IMR-90 (cell line): ENCODE measurements around the gene HOXB9. TPM values are rescaled to one million over a fixed set of nuclear protein-coding genes. Genes with fewer than 3 reads are reported as not detected.

ENCODE experiments used
- ATAC-seq: fragments of 200-7000 bp; cut with Tn5 transposase; 2 replicates; pipeline ENCODE4 v1.9.1; 2020; ENCODE audit warnings: low read depth, mild to moderate bottlenecking, moderate library complexity
- BruUV-seq: library from RNA; stranded (reverse); fragments of 400-500 nt; replicated peaks from 2 replicates; lab custom pipeline; 2021; lab: Mats Ljungman, UMichigan
- CTCF ChIA-PET: fragments of 300-600 bp; formaldehyde crosslinking; extraction: SDS; loops from one replicate; lab custom pipeline; 2021; ENCODE audit warnings: antibody characterized with exemption; lab: Yijun Ruan, JAX
- POLR2A ChIA-PET: fragments of 300-600 bp; sonication (Branson Sonifier 250); formaldehyde crosslinking; loops from one replicate; lab custom pipeline; 2022; ENCODE audit warnings: antibody characterized with exemption; ENCODE audit not compliant: unreplicated experiment; lab: Charles Lee
- DNase-seq: peaks from one replicate; pipeline ENCODE4 v3.0.0; 2013
- H2AFZ ChIP-seq: replicated peaks from 2 replicates; pipeline ENCODE3; 2013; ENCODE audit warnings: low read length, mild to moderate bottlenecking; ENCODE audit not compliant: poor library complexity
- H2AK5ac ChIP-seq: 2 replicates; pipeline ENCODE4 v1.6.1; 2013; ENCODE audit warnings: low read depth, low read length, inconsistent platforms
- H2AK9ac ChIP-seq: replicated peaks from 2 replicates; pipeline ENCODE3; 2013; ENCODE audit warnings: mild to moderate bottlenecking, low read depth, low read length, moderate library complexity; ENCODE audit not compliant: poor library complexity
- H2BK120ac ChIP-seq: 2 replicates; pipeline ENCODE4 v1.6.1; 2013; ENCODE audit warnings: low read depth, low read length, inconsistent platforms
- H2BK15ac ChIP-seq: 3 replicates; pipeline ENCODE4 v1.6.1; 2013; ENCODE audit warnings: low read depth, low read length, inconsistent platforms
- H2BK20ac ChIP-seq: 2 replicates; pipeline ENCODE4 v1.6.1; 2013; ENCODE audit warnings: low read depth, mild to moderate bottlenecking, inconsistent platforms, low read length, moderate library complexity
- H2BK5ac ChIP-seq: 2 replicates; pipeline ENCODE4 v1.6.1; 2013; ENCODE audit warnings: mild to moderate bottlenecking, low read depth, low read length, inconsistent platforms; ENCODE audit not compliant: poor library complexity, severe bottlenecking
- H3K14ac ChIP-seq: replicated peaks from 2 replicates; pipeline ENCODE4 v1.6.1; 2013; ENCODE audit warnings: low read depth, low read length, inconsistent platforms
- H3K18ac ChIP-seq: 2 replicates; pipeline ENCODE4 v1.6.1; 2013; ENCODE audit warnings: low read depth, low read length, control low read depth
- H3K23ac ChIP-seq: 2 replicates; pipeline ENCODE4 v1.6.1; 2013; ENCODE audit warnings: low read depth, low read length, inconsistent platforms
- H3K27ac ChIP-seq: 2 replicates; pipeline ENCODE4 v1.5.1; 2013; ENCODE audit warnings: mild to moderate bottlenecking, control low read depth, low read length; ENCODE audit not compliant: insufficient read depth
- H3K27me3 ChIP-seq: 2 replicates; pipeline ENCODE4 v1.6.1; 2013; ENCODE audit warnings: low read length; ENCODE audit not compliant: control insufficient read depth, insufficient read depth
- H3K36me3 ChIP-seq: 2 replicates; pipeline ENCODE4 v1.6.1; 2013; ENCODE audit warnings: low read length, mixed read lengths; ENCODE audit not compliant: control insufficient read depth, insufficient read depth
- H3K4ac ChIP-seq: 2 replicates; pipeline ENCODE4 v1.6.1; 2013; ENCODE audit warnings: low read depth, low read length, inconsistent platforms
- H3K4me1 ChIP-seq: 2 replicates; pipeline ENCODE4 v1.6.1; 2013; ENCODE audit warnings: low read length, mixed read lengths; ENCODE audit not compliant: control insufficient read depth, insufficient read depth
- H3K4me2 ChIP-seq: 2 replicates; pipeline ENCODE4 v1.6.1; 2013; ENCODE audit warnings: low read depth, mild to moderate bottlenecking, control low read depth, low read length, moderate library complexity
- H3K4me3 ChIP-seq: 2 replicates; pipeline ENCODE4 v1.5.1; 2013; ENCODE audit warnings: low read depth, mild to moderate bottlenecking, control low read depth, low read length, moderate library complexity; ENCODE audit not compliant: insufficient read depth
- H3K56ac ChIP-seq: 2 replicates; pipeline ENCODE4 v1.6.1; 2013; ENCODE audit warnings: low read length, inconsistent platforms; ENCODE audit not compliant: insufficient read depth; ENCODE audit errors: extremely low read depth
- H3K79me1 ChIP-seq, 2 experiments: 2 replicates each; pipeline ENCODE4 v1.6.1; 2013; ENCODE audit warnings: low read length in 2 of 2, inconsistent platforms in 1 of 2, low read depth in 1 of 2
- H3K9ac ChIP-seq: 2 replicates; pipeline ENCODE4 v1.6.1; 2013; ENCODE audit warnings: low read depth, low read length, control low read depth
- H3K9me1 ChIP-seq: 2 replicates; pipeline ENCODE4 v1.6.1; 2013; ENCODE audit warnings: low read length, inconsistent platforms; ENCODE audit not compliant: insufficient read depth
- H3K9me3 ChIP-seq: 2 replicates; pipeline ENCODE4 v1.6.1; 2013; ENCODE audit warnings: low read length; ENCODE audit not compliant: control insufficient read depth, insufficient read depth
- H4K20me1 ChIP-seq: 2 replicates; pipeline ENCODE4 v1.6.1; 2013; ENCODE audit warnings: low read length, inconsistent platforms; ENCODE audit not compliant: insufficient read depth
- H4K5ac ChIP-seq: 2 replicates; pipeline ENCODE4 v1.6.1; 2013; ENCODE audit warnings: mild to moderate bottlenecking, low read depth, low read length, control low read depth
- H4K8ac ChIP-seq, 2 experiments: 2 replicates each; pipeline ENCODE4 v1.6.1; 2013; ENCODE audit warnings: low read depth in 2 of 2, low read length in 2 of 2, control low read depth in 1 of 2, inconsistent platforms in 1 of 2
- H4K91ac ChIP-seq: 2 replicates; pipeline ENCODE4 v1.6.1; 2013; ENCODE audit warnings: low read depth, low read length, inconsistent platforms; ENCODE audit not compliant: insufficient read depth
- BHLHE40 ChIP-seq: fragments of 150-350 bp; IDR thresholded peaks from 2 replicates; pipeline ENCODE4 v1.6.1; 2016; ENCODE audit warnings: mild to moderate bottlenecking, low read depth, low read length
- CEBPB ChIP-seq: IDR thresholded peaks from 2 replicates; pipeline ENCODE4 v1.6.1; 2012; ENCODE audit warnings: low read depth, low read length, improper control_type of control experiment
- CHD1 ChIP-seq: IDR thresholded peaks from 2 replicates; pipeline ENCODE4 v1.6.1; 2012; ENCODE audit warnings: low read depth, low read length, improper control_type of control experiment
- FOS ChIP-seq: fragments of 150-350 bp; IDR thresholded peaks from 2 replicates; pipeline ENCODE4 v1.6.1; 2016; ENCODE audit warnings: low read depth, low read length
- MAFK ChIP-seq: IDR thresholded peaks from 2 replicates; pipeline ENCODE4 v1.6.1; 2012; ENCODE audit warnings: low read depth, low read length, improper control_type of control experiment
- MAZ ChIP-seq: IDR thresholded peaks from 2 replicates; pipeline ENCODE4 v1.6.1; 2012; ENCODE audit warnings: low read depth, mild to moderate bottlenecking, low read length, improper control_type of control experiment, moderate library complexity, borderline replicate concordance
- MXI1 ChIP-seq: IDR thresholded peaks from 2 replicates; pipeline ENCODE4 v1.6.1; 2012; ENCODE audit warnings: low read depth, mild to moderate bottlenecking, low read length, moderate library complexity, borderline replicate concordance
- NFE2L2 ChIP-seq: fragments of 150-350 bp; IDR thresholded peaks from 2 replicates; pipeline ENCODE4 v1.6.1; 2016; ENCODE audit warnings: low read depth, mild to moderate bottlenecking, low read length
- POLR2A ChIP-seq: IDR thresholded peaks from 2 replicates; pipeline ENCODE4 v1.6.1; 2012; ENCODE audit warnings: mild to moderate bottlenecking, low read depth, low read length
- RAD21 ChIP-seq: IDR thresholded peaks from 2 replicates; pipeline ENCODE4 v1.6.1; 2012; ENCODE audit warnings: low read length, improper control_type of control experiment
- RCOR1 ChIP-seq: IDR thresholded peaks from 2 replicates; pipeline ENCODE4 v1.6.1; 2012; ENCODE audit warnings: mild to moderate bottlenecking, low read length, improper control_type of control experiment; ENCODE audit not compliant: insufficient replicate concordance
- RFX5 ChIP-seq: IDR thresholded peaks from 2 replicates; pipeline ENCODE4 v1.8.0; 2012; ENCODE audit warnings: low read depth, mild to moderate bottlenecking, low read length, moderate library complexity
- SMC3 ChIP-seq: fragments of 150-350 bp; IDR thresholded peaks from 2 replicates; pipeline ENCODE4 v1.6.1; 2016; ENCODE audit warnings: low read depth, mild to moderate bottlenecking, antibody characterized with exemption, low read length, moderate library complexity
- WGBS, 2 experiments: methylation state at CpG; one replicate each; pipeline versions ENCODE4 v1.1.5 to v1.1.7; 2013; ENCODE audit warnings: missing lambda C conversion rate in 2 of 2; ENCODE audit not compliant: insufficient read length in 1 of 2; ENCODE audit errors: extremely low coverage in 2 of 2; 5-methylcytosine and 5-hydroxymethylcytosine counted together
- dilution Hi-C: fragments of 300-500 bp; cut with HindIII; formaldehyde crosslinking; loops from one replicate; pipeline ENCODE4 v1.14.3; 2018; ENCODE audit warnings: low sequenced_read_pairs; ENCODE audit not compliant: unreplicated experiment
- in situ Hi-C: fragments of 300-500 bp; cut with MboI; formaldehyde crosslinking; loops from 3 replicates; pipeline ENCODE4 v1.14.3; 2019; ENCODE audit warnings: low sequenced_read_pairs, inconsistent platforms, mixed read lengths
- intact Hi-C: fragments of 100-400 bp; cut with micrococcal nuclease; formaldehyde crosslinking; loops from 2 replicates; pipeline ENCODE4 v1.10.0; 2022
- polyA plus RNA-seq, 3 experiments: library from polyadenylated mRNA; depleted of rRNA; stranded (reverse); fragments of >200 nt; gene quantifications; 2 replicates each; pipeline ENCODE4 v1.2.3, GENCODE V29; 2012; ENCODE audit warnings: low replicate concordance in 1 of 3
- total RNA-seq: library from RNA; depleted of rRNA; stranded (reverse); fragments of >200 nt; gene quantifications from 2 replicates; pipeline ENCODE4 v1.2.3, GENCODE V29; 2012
- TF ChIP-seq, protein P1 (sequence below): fragments of 150-350 bp; IDR thresholded peaks from 2 replicates; pipeline ENCODE4 v1.6.1; 2017; ENCODE audit warnings: mild to moderate bottlenecking, antibody characterized with exemption, low read length, low read depth
- TF ChIP-seq, protein P2 (sequence below): fragments of 150-350 bp; IDR thresholded peaks from 2 replicates; pipeline ENCODE4 v1.6.1; 2016; ENCODE audit warnings: low read depth, mild to moderate bottlenecking, low read length, moderate library complexity, borderline replicate concordance
- TF ChIP-seq, protein P3 (sequence below): conservative IDR thresholded peaks from 2 replicates; pipeline ENCODE4 v1.5.1; 2012; ENCODE audit warnings: mild to moderate bottlenecking, low read depth, low read length, improper control_type of control experiment

HOXB9 gene
- total and polyA plus RNA-seq, 2 of the 4 experiments (the other 2 are of a cell fraction), result 0.05 TPM; not detected in 1

DNA sequence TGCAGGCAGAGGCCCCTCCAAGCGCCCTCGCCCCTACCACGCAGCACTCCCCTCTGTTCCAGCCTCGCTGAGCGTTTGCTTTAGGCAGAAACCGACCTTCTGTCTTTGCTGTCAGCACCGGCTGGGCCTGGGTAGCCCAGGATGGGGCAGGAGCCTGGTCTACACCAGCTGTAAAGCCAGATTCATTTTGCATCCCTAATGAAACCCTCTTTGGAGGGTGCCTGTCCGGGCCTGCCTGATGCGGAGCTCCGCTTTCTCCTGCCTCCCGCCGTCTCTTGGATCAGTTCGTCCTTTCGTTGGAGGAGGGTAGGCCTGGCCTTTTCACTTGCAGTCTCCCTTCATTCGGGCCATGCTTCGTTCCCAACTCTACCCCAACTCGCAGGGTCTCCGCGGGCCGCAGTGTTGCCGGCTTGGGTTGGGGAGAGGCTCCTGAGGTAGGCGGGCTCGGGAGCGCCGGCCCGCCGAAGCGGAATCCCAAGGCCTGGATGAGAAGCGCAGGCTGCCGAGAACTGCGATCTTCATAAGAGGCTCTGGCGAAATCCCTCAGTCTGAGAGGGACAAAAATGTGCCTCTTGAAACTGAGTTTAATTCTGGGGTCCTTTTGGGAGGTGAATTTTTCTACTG, 6.2 kb downstream of the HOXB9 start:
- WGBS, 2 experiments, result 50% methylated on average over 10 of the region's 32 CpGs; no CpG with 5 or more reads in 1 of the 2 experiments
- H3K9me1 ChIP-seq, result no peaks in the 10 kb centered on the region; the same call in 1 of the 2 replicates
- no peak overlapping the region for H2BK15ac ChIP-seq
- CTCF ChIA-PET, result no interaction called here
- no peak overlapping the region for H4K8ac ChIP-seq
- dilution Hi-C loops (no loop called here), in situ Hi-C loops (loop anchor here (10.0 kb wide), 1 partner anchor 455 kb away; no protein-coding TSS in a partner anchor), intact Hi-C loops (loop anchor here (2.0 kb wide), 3 partner anchors 357 to 485 kb away; no protein-coding TSS in a partner anchor)
- H2AK9ac ChIP-seq, result no peak overlapping the region
- no peak overlapping the region for H3K4me3 ChIP-seq
- no peak overlapping the region for H3K27ac ChIP-seq
- no peak overlapping the region for H3K9ac ChIP-seq
- H3K79me1 ChIP-seq, result no peaks in the 10 kb centered on the region
- DNase-seq, result no peak
- H3K4ac ChIP-seq, result no peak overlapping the region
- no peak overlapping the region for H3K4me2 ChIP-seq
- no peak overlapping the region for H3K23ac ChIP-seq
- peaks cover 9% of the 10 kb centered on the region; the same call in 1 of the 2 replicates for H4K20me1 ChIP-seq
- peaks cover 95% of the 10 kb centered on the region for H3K27me3 ChIP-seq
- no peak overlapping the region for H2BK120ac ChIP-seq
- no TSS peak for BruUV-seq
- H3K18ac ChIP-seq, result no peak overlapping the region
- H3K9me3 ChIP-seq, result peaks cover 11% of the 10 kb centered on the region
- H3K4me1 ChIP-seq, result no peaks in the 10 kb centered on the region; the same call in 1 of the 2 replicates
- no peak overlapping the region for H4K5ac ChIP-seq
- no peak overlapping the region for H2BK20ac ChIP-seq
- H2AK5ac ChIP-seq, result no peak overlapping the region
- TF ChIP-seq MXI1, result no peak
- TF ChIP-seq, protein P1, sequence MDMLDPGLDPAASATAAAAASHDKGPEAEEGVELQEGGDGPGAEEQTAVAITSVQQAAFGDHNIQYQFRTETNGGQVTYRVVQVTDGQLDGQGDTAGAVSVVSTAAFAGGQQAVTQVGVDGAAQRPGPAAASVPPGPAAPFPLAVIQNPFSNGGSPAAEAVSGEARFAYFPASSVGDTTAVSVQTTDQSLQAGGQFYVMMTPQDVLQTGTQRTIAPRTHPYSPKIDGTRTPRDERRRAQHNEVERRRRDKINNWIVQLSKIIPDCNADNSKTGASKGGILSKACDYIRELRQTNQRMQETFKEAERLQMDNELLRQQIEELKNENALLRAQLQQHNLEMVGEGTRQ, result no peak
- no peak for TF ChIP-seq POLR2A
- TF ChIP-seq CHD1, result no peak
- TF ChIP-seq NFE2L2, result no peak
- TF ChIP-seq, protein P2, sequence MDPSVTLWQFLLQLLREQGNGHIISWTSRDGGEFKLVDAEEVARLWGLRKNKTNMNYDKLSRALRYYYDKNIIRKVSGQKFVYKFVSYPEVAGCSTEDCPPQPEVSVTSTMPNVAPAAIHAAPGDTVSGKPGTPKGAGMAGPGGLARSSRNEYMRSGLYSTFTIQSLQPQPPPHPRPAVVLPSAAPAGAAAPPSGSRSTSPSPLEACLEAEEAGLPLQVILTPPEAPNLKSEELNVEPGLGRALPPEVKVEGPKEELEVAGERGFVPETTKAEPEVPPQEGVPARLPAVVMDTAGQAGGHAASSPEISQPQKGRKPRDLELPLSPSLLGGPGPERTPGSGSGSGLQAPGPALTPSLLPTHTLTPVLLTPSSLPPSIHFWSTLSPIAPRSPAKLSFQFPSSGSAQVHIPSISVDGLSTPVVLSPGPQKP, result no peak
- TF ChIP-seq RFX5, result no peak
- no peak for TF ChIP-seq RCOR1
- no peak for TF ChIP-seq CEBPB
- TF ChIP-seq, protein P3, sequence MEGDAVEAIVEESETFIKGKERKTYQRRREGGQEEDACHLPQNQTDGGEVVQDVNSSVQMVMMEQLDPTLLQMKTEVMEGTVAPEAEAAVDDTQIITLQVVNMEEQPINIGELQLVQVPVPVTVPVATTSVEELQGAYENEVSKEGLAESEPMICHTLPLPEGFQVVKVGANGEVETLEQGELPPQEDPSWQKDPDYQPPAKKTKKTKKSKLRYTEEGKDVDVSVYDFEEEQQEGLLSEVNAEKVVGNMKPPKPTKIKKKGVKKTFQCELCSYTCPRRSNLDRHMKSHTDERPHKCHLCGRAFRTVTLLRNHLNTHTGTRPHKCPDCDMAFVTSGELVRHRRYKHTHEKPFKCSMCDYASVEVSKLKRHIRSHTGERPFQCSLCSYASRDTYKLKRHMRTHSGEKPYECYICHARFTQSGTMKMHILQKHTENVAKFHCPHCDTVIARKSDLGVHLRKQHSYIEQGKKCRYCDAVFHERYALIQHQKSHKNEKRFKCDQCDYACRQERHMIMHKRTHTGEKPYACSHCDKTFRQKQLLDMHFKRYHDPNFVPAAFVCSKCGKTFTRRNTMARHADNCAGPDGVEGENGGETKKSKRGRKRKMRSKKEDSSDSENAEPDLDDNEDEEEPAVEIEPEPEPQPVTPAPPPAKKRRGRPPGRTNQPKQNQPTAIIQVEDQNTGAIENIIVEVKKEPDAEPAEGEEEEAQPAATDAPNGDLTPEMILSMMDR, result no peak
- no peak for TF ChIP-seq MAFK
- no peak for TF ChIP-seq SMC3
- no peak for TF ChIP-seq FOS
- no peak for TF ChIP-seq RAD21
- TF ChIP-seq BHLHE40, result no peak
- TF ChIP-seq MAZ, result no peak
- ATAC-seq, result no peak
- H3K14ac ChIP-seq, result no peak overlapping the region
- no peak overlapping the region for H2BK5ac ChIP-seq
- POLR2A ChIA-PET, result no interaction called here
- no peak overlapping the region for H2AFZ ChIP-seq
- H3K36me3 ChIP-seq, result no peaks in the 10 kb centered on the region
- no peak overlapping the region for H4K91ac ChIP-seq
- no peak overlapping the region for H3K56ac ChIP-seq
